ENCODE data around the gene KLHL12.
A peak's percentile ranks its signal among the peaks of the same experiment; 100 is the strongest.
"Not testable (repeated sequence)": the region's sequence is repeated elsewhere in the genome, so short reads cannot be mapped to it uniquely, and the experiment has no call there.

Gene KLHL12

GRCh38 chr1:202957733-202958543, 30.9 kb upstream of the KLHL12 start, which contains the start of gene ADIPOR1:
Gene ADIPOR1, minus strand, starts transcription at chr1:202958312. Its CDS starts 7,242 bp downstream, at chr1:202951070.
- Mint-ChIP-seq H3K27me3 (no peaks in the 10 kb centered on the region), H3K4me3 (peak within 1 kb of the TSS; percentile 90), H3K4me1 (peaks cover 49% of the 10 kb centered on the region), H3K9me3 (no peaks in the 10 kb centered on the region), H3K27ac (peak within 1 kb of the TSS; percentile 68), H3K36me3 (peaks cover 4% of the 10 kb centered on the region)

- peaks cover 4% of the 10 kb centered on the region for H3K36me3 Mint-ChIP-seq
- peaks cover 57% of the 10 kb centered on the region for H3K4me1 Mint-ChIP-seq
- no peaks in the 10 kb centered on the region for H3K9me3 Mint-ChIP-seq
- peak overlapping the region; percentile 90 for H3K4me3 Mint-ChIP-seq
- H3K27me3 Mint-ChIP-seq: no peaks in the 10 kb centered on the region
- H3K27ac Mint-ChIP-seq: peak overlapping the region; percentile 35
These were observed 29.9 kb upstream of the KLHL12 start for GRCh38 chr1:202956969-202957368.

DNA sequence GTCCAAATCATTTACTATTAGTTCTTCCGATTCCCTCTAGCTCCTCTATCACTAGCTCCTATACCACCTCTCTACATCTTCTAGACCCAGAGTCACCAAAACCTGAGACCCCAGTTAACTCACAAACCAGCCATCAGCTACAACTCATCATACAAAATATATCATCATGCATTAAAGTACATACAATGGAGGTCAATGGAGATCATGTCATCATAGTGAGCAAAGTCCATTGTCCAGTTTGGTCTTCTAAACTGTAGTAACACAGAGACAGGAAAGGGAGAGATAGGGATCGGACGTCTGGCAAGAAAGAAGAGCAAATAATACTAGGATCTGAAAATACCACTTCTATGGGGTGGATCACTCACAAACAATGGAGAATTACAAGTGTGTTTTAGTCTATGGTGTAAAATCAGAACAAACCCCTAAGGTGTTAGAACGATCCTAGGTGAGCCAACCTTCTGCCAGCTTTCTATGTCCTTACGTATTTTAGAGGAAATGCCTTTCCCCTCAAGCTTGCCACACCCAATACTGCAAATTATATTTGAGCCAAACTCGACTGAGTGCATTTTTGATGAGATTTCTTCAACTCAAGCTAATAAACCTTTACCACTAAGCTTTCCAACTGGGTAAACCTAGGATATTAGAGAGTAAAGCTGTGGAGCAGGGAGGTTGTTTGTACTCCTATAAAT, 27.2 kb upstream of the KLHL12 start:
- H3K9me3 Mint-ChIP-seq: no peaks in the 10 kb centered on the region
- peaks cover 67% of the 10 kb centered on the region for H3K4me1 Mint-ChIP-seq
- no peak overlapping the region for H3K4me3 Mint-ChIP-seq
- peaks cover 6% of the 10 kb centered on the region for H3K36me3 Mint-ChIP-seq
- H3K27ac Mint-ChIP-seq: peak overlapping the region; percentile 3
- no peaks in the 10 kb centered on the region for H3K27me3 Mint-ChIP-seq

DNA sequence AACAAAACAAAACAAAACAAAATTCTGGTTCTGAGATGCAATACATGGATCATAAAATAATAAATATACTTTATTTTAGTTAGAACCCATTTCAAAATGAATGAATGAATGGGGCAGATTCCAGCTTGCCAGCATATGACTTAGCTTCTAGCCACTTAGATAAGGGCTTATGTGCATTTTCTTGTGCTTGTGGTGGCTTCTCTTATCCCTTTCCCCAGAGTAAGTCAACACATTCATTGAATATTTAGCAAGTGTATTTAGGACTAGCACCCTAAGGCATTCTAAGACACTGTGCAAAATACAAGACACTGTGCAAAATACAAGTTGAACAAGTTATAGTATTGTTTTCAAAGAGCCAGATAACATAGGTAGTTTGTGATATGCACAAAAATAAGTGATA, 26.4 kb upstream of the KLHL12 start:
- Mint-ChIP-seq H3K4me3 (no peak overlapping the region), H3K27ac (no peak overlapping the region), H3K36me3 (peaks cover 6% of the 10 kb centered on the region), H3K9me3 (no peaks in the 10 kb centered on the region), H3K4me1 (peaks cover 61% of the 10 kb centered on the region), H3K27me3 (no peaks in the 10 kb centered on the region)

GRCh38 chr1:202952818-202953217, 25.8 kb upstream of the KLHL12 start:
- Mint-ChIP-seq H3K4me3 (no peak overlapping the region), H3K27ac (peak overlapping the region; percentile 2), H3K4me1 (peaks cover 60% of the 10 kb centered on the region), H3K9me3 (no peaks in the 10 kb centered on the region), H3K36me3 (peaks cover 11% of the 10 kb centered on the region), H3K27me3 (no peaks in the 10 kb centered on the region)

DNA sequence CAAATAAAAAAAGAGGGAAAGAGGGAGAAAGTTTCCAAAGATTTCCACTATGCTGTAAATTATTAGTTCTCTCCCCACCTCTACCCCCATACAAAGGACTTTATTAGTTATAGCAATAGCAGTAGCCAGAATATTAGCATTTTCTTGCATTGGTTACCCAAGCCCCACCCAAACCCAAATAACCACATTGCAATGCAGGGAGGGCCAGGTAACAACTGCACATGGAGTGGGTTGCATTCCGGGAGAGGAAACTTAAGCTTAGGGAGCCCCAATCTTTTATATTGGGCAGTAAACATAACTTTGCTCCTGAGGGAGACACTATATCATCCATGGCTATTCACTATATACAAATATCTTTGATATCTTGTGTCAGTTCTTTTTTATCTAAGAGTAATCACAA, 25.1 kb upstream of the KLHL12 start:
- Mint-ChIP-seq H3K4me3 (no peak overlapping the region), H3K27me3 (no peaks in the 10 kb centered on the region), H3K36me3 (peaks cover 11% of the 10 kb centered on the region), H3K9me3 (no peaks in the 10 kb centered on the region), H3K4me1 (peaks cover 57% of the 10 kb centered on the region), H3K27ac (no peak overlapping the region)

DNA sequence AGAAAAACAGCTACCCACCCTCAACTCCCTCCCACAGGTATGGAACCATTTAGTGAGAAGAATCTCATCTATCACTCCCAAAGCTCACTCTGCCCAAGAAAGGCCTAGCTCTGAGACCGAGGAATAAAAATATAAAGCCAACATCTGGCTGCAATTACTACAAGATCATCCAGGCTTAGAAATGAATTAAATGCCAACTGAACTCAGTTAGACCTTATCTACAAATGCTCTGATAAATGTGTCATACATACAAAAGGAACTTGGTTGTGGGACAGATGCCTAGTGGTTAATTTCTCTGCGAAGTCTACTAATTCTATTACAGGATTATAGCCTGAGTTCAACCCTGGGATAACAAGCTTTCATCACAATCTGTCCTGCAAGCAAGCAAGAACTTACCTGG, 24.4 kb upstream of the KLHL12 start:
- peaks cover 11% of the 10 kb centered on the region for H3K36me3 Mint-ChIP-seq
- H3K4me1 Mint-ChIP-seq: peaks cover 50% of the 10 kb centered on the region
- H3K27me3 Mint-ChIP-seq: no peaks in the 10 kb centered on the region
- H3K9me3 Mint-ChIP-seq: no peaks in the 10 kb centered on the region
- H3K27ac Mint-ChIP-seq: peak overlapping the region; percentile 5
- no peak overlapping the region for H3K4me3 Mint-ChIP-seq

DNA sequence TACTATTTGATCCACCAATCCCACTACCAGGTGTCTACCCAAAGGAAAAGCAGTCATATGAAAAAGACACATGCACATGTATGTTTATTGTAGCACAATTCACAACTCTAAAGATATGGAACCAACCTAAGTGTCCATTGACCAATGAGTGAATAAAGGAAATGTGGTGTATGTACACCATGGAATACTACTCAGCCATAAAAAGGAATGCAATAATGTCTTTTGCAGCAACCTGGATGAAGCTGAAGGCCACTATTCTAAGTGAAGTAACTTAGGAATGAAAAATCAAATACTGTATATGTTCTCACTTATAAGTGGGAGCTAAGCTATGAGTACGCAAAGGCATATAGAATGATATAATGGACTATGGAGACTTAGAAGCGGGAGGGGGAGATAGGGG, 18.4 kb upstream of the KLHL12 start:
- no peaks in the 10 kb centered on the region for H3K27me3 Mint-ChIP-seq
- peaks cover 17% of the 10 kb centered on the region for H3K36me3 Mint-ChIP-seq
- H3K4me3 Mint-ChIP-seq: no peak overlapping the region
- H3K4me1 Mint-ChIP-seq: no peaks in the 10 kb centered on the region
- H3K9me3 Mint-ChIP-seq: no peaks in the 10 kb centered on the region
- no peak overlapping the region for H3K27ac Mint-ChIP-seq

DNA sequence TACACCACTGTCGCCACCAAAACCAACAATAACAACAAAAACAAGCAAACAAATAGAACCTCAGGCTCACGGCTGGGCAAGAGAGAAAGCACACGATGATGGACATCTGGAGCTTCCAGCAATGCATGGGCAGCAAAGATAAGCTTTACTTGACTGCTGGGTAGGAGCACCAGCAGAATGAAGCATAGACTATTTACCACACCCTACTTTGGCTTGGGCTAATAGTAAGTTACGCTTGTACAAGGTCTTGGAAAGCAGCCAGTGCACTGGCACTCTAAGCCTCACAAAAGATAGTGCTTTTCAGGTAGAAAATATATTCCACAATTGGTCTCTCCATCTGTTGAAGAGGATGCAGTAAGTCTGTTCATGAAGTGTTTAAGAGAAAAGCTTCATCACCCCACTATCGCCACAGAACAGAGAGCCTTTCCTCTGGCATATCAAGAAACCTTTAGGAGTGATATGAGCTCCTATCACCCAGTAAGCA, 17.4 kb upstream of the KLHL12 start:
- H3K27ac Mint-ChIP-seq: no peak overlapping the region
- H3K36me3 Mint-ChIP-seq: peaks cover 15% of the 10 kb centered on the region
- H3K4me3 Mint-ChIP-seq: no peak overlapping the region

GRCh38 chr1:202942426-202942825, 15.4 kb upstream of the KLHL12 start:
- Mint-ChIP-seq H3K27me3 (no peaks in the 10 kb centered on the region), H3K4me1 (no peaks in the 10 kb centered on the region), H3K4me3 (no peak overlapping the region), H3K36me3 (peaks cover 10% of the 10 kb centered on the region), H3K9me3 (no peaks in the 10 kb centered on the region), H3K27ac (no peak overlapping the region)

More for the DNA sequence above, 17.4 kb upstream of the KLHL12 start:
- no peaks in the 10 kb centered on the region for H3K9me3 Mint-ChIP-seq
- H3K27me3 Mint-ChIP-seq: no peaks in the 10 kb centered on the region
- H3K4me1 Mint-ChIP-seq: no peaks in the 10 kb centered on the region

DNA sequence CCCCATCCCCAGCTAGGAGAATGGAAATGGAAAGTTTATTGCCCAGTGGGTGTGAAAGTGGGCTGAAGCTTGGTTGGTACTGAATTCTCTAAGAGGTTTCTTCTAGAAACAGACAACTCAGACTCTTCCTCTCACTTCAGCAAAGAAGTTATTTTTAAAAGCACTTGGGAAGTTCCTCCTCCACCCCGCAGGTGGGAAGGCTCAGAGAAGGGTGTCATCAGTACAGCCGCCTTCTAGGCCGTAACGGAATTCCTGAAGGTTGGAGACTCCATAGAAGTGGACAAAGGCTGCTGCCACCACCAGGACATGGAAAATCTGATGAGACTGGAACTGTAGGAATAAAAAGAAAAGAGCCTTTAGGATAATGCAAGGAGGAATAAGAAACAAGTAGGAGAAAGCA, 14.3 kb upstream of the KLHL12 start:
- H3K4me1 Mint-ChIP-seq: no peaks in the 10 kb centered on the region
- H3K36me3 Mint-ChIP-seq: peaks cover 9% of the 10 kb centered on the region
- H3K4me3 Mint-ChIP-seq: no peak overlapping the region

DNA sequence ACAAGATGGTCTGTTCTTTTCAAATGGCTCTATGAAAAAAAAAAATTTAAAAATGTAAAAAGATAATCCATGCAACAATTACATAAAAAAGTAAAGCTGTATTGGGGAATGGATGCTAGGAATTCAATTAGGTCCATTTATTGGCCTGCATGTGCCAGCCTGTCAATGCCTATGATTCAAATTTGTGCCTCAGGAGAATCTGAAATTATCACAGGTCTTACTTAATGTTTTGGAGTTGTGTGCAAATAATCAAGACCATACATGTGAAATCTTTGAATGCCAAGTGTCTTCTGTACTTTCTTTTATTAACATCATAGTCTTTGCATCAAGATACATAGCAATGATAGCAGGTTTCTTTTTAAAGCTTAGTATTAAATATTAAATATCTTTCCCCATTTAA, 13.5 kb upstream of the KLHL12 start:
- no peaks in the 10 kb centered on the region for H3K4me1 Mint-ChIP-seq
- H3K9me3 Mint-ChIP-seq: no peaks in the 10 kb centered on the region
- no peak overlapping the region for H3K27ac Mint-ChIP-seq
- H3K27me3 Mint-ChIP-seq: no peaks in the 10 kb centered on the region
- no peak overlapping the region for H3K4me3 Mint-ChIP-seq
- H3K36me3 Mint-ChIP-seq: peaks cover 7% of the 10 kb centered on the region

More for the DNA sequence above, 14.3 kb upstream of the KLHL12 start:
- no peaks in the 10 kb centered on the region for H3K27me3 Mint-ChIP-seq
- H3K9me3 Mint-ChIP-seq: no peaks in the 10 kb centered on the region
- H3K27ac Mint-ChIP-seq: peak overlapping the region; percentile 55

DNA sequence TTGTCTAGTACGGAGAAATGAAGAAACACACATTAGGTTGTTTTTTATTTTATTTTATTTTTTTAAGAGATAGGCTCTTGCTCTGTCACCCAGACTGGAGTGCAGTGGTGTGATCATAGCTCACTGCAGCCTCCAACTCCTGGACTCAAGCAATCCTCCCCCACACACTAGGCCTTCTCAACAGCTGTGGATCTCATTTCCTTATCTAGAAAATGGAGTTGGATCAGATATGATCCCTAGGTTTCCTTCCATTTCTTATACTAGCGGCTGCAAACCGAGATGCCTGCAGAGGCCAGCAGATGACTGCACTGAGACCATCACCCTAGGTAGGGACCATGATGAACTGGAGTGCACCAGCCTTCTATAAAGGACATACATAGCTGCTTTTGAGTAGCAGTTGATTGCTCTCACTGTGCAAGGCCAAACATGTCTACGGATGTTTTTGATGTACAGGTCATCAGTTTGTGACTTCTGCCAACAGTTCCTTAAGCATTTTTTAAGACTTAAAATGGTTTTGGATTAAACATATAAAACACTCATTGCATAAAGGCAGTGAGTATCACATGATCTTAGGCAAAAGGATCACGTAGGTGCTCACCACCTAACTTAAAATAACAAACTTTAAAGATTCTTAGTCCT, 11.4 kb upstream of the KLHL12 start:
- no peak overlapping the region for H3K4me3 Mint-ChIP-seq
- no peak overlapping the region for H3K27ac Mint-ChIP-seq
- peaks cover 6% of the 10 kb centered on the region for H3K4me1 Mint-ChIP-seq
- peaks cover 7% of the 10 kb centered on the region for H3K36me3 Mint-ChIP-seq
- no peaks in the 10 kb centered on the region for H3K27me3 Mint-ChIP-seq
- no peaks in the 10 kb centered on the region for H3K9me3 Mint-ChIP-seq

DNA sequence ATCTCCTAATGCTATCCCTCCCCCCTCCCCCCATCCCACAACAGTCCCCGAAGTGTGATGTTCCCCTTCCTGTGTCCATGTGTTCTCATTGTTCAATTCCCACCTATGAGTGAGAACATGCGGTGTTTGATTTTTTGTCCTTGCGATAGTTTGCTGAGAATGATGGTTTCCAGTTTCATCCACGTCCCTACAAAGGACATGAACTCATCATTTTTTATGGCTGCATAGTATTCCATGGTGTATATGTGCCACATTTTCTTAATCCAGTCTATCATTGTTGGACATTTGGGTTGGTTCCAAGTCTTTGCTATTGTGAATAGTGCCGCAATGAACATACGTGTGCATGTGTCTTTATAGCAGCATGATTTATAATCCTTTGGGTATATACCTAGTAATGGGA, 9.4 kb upstream of the KLHL12 start:
- H3K27ac Mint-ChIP-seq, H3K9me3 Mint-ChIP-seq, H3K4me3 Mint-ChIP-seq, H3K36me3 Mint-ChIP-seq, H3K27me3 Mint-ChIP-seq, H3K4me1 Mint-ChIP-seq: not testable (repeated sequence)

GRCh38 chr1:202935844-202936243, 8.8 kb upstream of the KLHL12 start:
- Mint-ChIP-seq H3K36me3 (no peaks in the 10 kb centered on the region), H3K4me1 (peaks cover 8% of the 10 kb centered on the region), H3K9me3 (no peaks in the 10 kb centered on the region), H3K27me3 (no peaks in the 10 kb centered on the region), H3K4me3 (no peak overlapping the region), H3K27ac (no peak overlapping the region)

GRCh38 chr1:202934755-202935154, 7.7 kb upstream of the KLHL12 start:
- Mint-ChIP-seq H3K27me3 (no peaks in the 10 kb centered on the region), H3K4me3 (no peak overlapping the region), H3K36me3 (no peaks in the 10 kb centered on the region), H3K4me1 (peaks cover 8% of the 10 kb centered on the region), H3K9me3 (no peaks in the 10 kb centered on the region), H3K27ac (no peak overlapping the region)
